EL (cell line): ENCODE measurements around the gene RELL1.

ENCODE experiments used
- DNase-seq: peaks from one replicate; pipeline ENCODE4 v3.0.0-alpha.2; 2016

Gene RELL1

DNA sequence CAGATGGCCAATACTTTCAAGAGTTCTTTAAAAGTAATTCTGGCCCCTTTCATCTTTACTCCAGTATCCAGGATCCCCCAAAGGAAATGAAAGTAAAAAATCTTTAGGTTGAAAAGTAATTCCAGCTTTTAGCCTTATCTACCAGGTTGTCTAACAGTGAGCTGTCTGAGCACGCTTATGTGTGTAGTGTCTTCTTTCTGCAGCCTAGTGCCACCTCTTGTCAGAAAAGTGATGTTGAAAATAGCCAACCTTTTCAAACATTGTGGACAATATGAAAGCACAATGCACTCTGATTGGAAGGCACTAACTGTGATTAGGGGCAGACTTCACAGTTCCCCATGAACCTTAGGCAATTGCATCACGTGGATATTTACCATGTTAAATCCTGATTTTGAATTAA, 92.1 kb downstream of the RELL1 start:
- no peak for DNase-seq

GRCh38 chr4:37591349-37591748, 94.8 kb downstream of the RELL1 start:
- no peak for DNase-seq

GRCh38 chr4:37590016-37590415, 96.2 kb downstream of the RELL1 start:
- no peak for DNase-seq

GRCh38 chr4:37588150-37588549, 98.0 kb downstream of the RELL1 start:
- DNase-seq = no peak

GRCh38 chr4:37586194-37586593, 100.0 kb downstream of the RELL1 start:
- DNase-seq = no peak

GRCh38 chr4:37584493-37585060, 101.6 kb downstream of the RELL1 start:
- DNase-seq = no peak

DNA sequence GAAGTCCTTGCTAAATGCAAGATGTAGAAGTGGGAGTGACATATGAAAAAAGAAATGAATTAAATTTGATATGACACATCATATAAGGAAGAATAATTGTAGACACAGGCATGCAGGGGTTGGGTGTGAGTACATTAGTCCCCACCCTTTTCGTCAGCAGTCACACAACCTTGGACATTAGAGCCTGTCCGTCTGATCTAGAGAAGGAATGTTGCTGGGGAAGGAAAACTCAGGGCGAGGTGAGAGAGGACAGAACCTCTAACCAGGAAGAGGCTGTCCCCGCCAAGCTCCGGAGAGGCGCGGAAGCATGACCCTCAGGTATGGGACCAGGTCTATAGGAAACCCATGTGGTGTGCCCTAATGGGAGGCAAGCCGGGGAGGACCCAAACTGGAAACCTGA, 102.1 kb downstream of the RELL1 start:
- no peak for DNase-seq

- no peak for DNase-seq
These were observed 112.6 kb downstream of the RELL1 start for GRCh38 chr4:37573566-37573965.

- DNase-seq = no peak
These were observed 117.7 kb downstream of the RELL1 start for GRCh38 chr4:37568489-37568888.

DNA sequence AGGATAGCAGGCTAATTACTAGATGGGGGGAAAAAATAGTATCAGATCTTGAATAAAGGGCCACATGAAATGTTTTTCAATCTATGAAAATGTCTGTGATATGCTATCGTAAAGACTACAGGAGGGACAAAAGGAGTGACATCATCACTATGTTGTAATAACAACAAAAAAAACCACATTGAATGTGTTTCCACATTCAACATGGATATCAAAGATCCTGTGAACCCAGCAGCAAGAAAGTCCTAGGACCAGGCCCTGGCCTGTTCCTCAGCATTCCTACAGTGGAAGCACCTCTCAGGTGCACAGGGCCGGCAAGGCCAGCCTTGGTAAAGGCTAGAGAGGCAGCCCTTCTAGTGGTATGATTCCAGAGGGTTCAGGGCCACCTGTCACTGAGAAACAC, 118.3 kb downstream of the RELL1 start:
- no peak for DNase-seq

GRCh38 chr4:37562592-37562991, 123.6 kb downstream of the RELL1 start:
- DNase-seq = peak; percentile 49

- peak; percentile 92 for DNase-seq
These were observed 124.4 kb downstream of the RELL1 start for GRCh38 chr4:37561803-37562207.

GRCh38 chr4:37561196-37561802, 124.9 kb downstream of the RELL1 start:
- no peak for DNase-seq
